HepG2 (cell line): ENCODE results near the gene WDR81. TPM values are rescaled to one million over a fixed set of nuclear protein-coding genes. Genes with fewer than 3 reads are reported as not detected.

ENCODE experiments used
- AKAP8 ChIP-seq: sonication (generic); formaldehyde crosslinking; IDR thresholded peaks from 2 replicates; pipeline ENCODE4 v1.5.1; 2020; ENCODE audit warnings: mild to moderate bottlenecking, missing genetic modification reagents
- EZH2 ChIP-seq: conservative IDR thresholded peaks from 2 replicates; pipeline ENCODE4 v1.6.1; 2012; ENCODE audit warnings: mild to moderate bottlenecking, low read depth, low read length, moderate library complexity
- MEIS2 ChIP-seq: sonication (generic); formaldehyde crosslinking; IDR thresholded peaks from 2 replicates; pipeline ENCODE4 v1.9.0; 2021; ENCODE audit warnings: mild to moderate bottlenecking, missing genetic modification reagents
- PHB2 ChIP-seq: fragments of 450-650 bp; IDR thresholded peaks from 2 replicates; pipeline ENCODE4 v1.6.1; 2018; ENCODE audit not compliant: partially characterized antibody
- POLR2AphosphoS5 ChIP-seq: IDR thresholded peaks from 2 replicates; pipeline ENCODE4 v1.6.1; 2012; ENCODE audit warnings: low read depth, low read length
- SKI ChIP-seq: fragments of 450-650 bp; IDR thresholded peaks from one replicate; pipeline ENCODE4 v1.6.1; 2018; ENCODE audit warnings: mild to moderate bottlenecking; ENCODE audit not compliant: partially characterized antibody
- ZBTB34 ChIP-seq: sonication (generic); formaldehyde crosslinking; IDR thresholded peaks from 2 replicates; pipeline ENCODE4 v1.8.0; 2022; ENCODE audit warnings: mild to moderate bottlenecking, missing genetic modification reagents
- ZNF672 ChIP-seq: sonication (generic); formaldehyde crosslinking; IDR thresholded peaks from 2 replicates; pipeline ENCODE4 v1.8.1; 2022; ENCODE audit warnings: missing genetic modification reagents
- polyA plus RNA-seq, 8 experiments: library from polyadenylated mRNA; depleted of rRNA in 3 of 8; stranded (reverse) in 7 of 8; unstranded in 1 of 8; fragments of >200 nt; fragmentation: Illumina TruSeq in 4 of 8; extraction: Trizol in 4 of 8; gene quantifications; 2 replicates each; pipeline versions ENCODE4 v1.2.1 to v1.2.3, GENCODE V29; 2011 to 2016; ENCODE audit warnings: low read depth in 4 of 8, missing spikeins in 1 of 8, mixed read lengths in 1 of 8; ENCODE audit not compliant: insufficient read depth in 1 of 8
- total RNA-seq, 5 experiments: library from RNA; depleted of rRNA; stranded (reverse); fragments of >200 nt; fragmentation: Illumina TruSeq; extraction: Trizol; gene quantifications; 2 replicates each; pipeline ENCODE4 v1.2.3, GENCODE V29; 2016; ENCODE audit warnings: low read depth in 1 of 5
- TF ChIP-seq, protein P1 (sequence below): sonication (generic); formaldehyde crosslinking; IDR thresholded peaks from 2 replicates; pipeline ENCODE4 v1.4.0; 2020; ENCODE audit warnings: mild to moderate bottlenecking, missing genetic modification reagents, borderline replicate concordance
- TF ChIP-seq, protein P2 (sequence below): sonication (generic); formaldehyde crosslinking; IDR thresholded peaks from 2 replicates; pipeline ENCODE4 v1.4.0; 2020; ENCODE audit warnings: mild to moderate bottlenecking, missing genetic modification reagents

The WDR81 gene
- total and polyA plus RNA-seq, 2 of the 13 experiments (the other 11 are each of a cell fraction or from before 2014, with no cell fraction given): 9.1 to 16.7 TPM

DNA sequence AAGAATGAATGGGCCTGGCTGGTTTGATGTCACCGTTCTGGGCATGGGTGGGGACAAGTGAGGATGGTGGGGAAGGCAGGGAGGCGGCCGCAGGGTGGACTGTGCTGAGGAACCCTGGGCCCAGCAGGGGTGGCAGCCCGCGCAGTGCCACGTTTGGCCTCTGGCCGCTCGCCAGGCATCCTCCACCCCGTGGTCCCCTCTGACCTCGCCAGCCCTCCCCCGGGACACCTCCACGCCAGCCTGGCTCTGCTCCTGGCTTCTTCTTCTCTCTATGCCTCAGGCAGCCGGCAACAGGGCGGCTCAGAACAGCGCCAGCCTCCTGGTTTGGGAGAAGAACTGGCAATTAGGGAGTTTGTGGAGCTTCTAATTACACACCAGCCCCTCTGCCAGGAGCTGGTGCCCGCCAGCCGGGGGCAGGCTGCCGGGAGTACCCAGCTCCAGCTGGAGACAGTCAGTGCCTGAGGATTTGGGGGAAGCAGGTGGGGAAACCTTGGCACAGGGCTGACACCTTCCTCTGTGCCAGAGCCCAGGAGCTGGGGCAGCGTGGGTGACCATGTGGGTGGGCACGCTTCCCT, 30.8 kb downstream of the WDR81 start (continued):
- TF ChIP-seq, protein P1, sequence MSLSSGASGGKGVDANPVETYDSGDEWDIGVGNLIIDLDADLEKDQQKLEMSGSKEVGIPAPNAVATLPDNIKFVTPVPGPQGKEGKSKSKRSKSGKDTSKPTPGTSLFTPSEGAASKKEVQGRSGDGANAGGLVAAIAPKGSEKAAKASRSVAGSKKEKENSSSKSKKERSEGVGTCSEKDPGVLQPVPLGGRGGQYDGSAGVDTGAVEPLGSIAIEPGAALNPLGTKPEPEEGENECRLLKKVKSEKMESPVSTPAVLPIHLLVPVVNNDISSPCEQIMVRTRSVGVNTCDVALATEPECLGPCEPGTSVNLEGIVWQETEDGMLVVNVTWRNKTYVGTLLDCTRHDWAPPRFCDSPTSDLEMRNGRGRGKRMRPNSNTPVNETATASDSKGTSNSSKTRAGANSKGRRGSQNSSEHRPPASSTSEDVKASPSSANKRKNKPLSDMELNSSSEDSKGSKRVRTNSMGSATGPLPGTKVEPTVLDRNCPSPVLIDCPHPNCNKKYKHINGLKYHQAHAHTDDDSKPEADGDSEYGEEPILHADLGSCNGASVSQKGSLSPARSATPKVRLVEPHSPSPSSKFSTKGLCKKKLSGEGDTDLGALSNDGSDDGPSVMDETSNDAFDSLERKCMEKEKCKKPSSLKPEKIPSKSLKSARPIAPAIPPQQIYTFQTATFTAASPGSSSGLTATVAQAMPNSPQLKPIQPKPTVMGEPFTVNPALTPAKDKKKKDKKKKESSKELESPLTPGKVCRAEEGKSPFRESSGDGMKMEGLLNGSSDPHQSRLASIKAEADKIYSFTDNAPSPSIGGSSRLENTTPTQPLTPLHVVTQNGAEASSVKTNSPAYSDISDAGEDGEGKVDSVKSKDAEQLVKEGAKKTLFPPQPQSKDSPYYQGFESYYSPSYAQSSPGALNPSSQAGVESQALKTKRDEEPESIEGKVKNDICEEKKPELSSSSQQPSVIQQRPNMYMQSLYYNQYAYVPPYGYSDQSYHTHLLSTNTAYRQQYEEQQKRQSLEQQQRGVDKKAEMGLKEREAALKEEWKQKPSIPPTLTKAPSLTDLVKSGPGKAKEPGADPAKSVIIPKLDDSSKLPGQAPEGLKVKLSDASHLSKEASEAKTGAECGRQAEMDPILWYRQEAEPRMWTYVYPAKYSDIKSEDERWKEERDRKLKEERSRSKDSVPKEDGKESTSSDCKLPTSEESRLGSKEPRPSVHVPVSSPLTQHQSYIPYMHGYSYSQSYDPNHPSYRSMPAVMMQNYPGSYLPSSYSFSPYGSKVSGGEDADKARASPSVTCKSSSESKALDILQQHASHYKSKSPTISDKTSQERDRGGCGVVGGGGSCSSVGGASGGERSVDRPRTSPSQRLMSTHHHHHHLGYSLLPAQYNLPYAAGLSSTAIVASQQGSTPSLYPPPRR: 0 out of 2 replicates have a peak, but pooled peaks have one; percentile 1
- TF ChIP-seq PHB2: no peak
- TF ChIP-seq, protein P2, sequence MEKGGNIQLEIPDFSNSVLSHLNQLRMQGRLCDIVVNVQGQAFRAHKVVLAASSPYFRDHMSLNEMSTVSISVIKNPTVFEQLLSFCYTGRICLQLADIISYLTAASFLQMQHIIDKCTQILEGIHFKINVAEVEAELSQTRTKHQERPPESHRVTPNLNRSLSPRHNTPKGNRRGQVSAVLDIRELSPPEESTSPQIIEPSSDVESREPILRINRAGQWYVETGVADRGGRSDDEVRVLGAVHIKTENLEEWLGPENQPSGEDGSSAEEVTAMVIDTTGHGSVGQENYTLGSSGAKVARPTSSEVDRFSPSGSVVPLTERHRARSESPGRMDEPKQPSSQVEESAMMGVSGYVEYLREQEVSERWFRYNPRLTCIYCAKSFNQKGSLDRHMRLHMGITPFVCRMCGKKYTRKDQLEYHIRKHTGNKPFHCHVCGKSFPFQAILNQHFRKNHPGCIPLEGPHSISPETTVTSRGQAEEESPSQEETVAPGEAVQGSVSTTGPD (CRISPR knock-in tag): no peak
- TF ChIP-seq MEIS2 (CRISPR knock-in tag): no peak
- no peak for TF ChIP-seq ZBTB34 (CRISPR knock-in tag)
- peak; percentile 17 for TF ChIP-seq POLR2AphosphoS5
- no peak for TF ChIP-seq EZH2
- TF ChIP-seq SKI: no peak
- TF ChIP-seq ZNF672: 0 out of 2 replicates have a peak, but pooled peaks have one; percentile 31
- TF ChIP-seq AKAP8 (CRISPR knock-in tag): peak; percentile 78; the same call in 1 of the 2 replicates
